Measurements from ENCODE around the gene UBASH3B. TPM values are rescaled to one million over a fixed set of nuclear protein-coding genes. Genes with fewer than 3 reads are reported as not detected.

UBASH3B gene
- total RNA-seq, 1 donor from 2014 or later = 2.6 TPM

GRCh38 chr11:122671400-122671891 is 15.9 kb downstream of the UBASH3B start:
- DNase-seq = peak; percentile 19
- no peak for TF ChIP-seq CTCF (IDR thresholded peaks at IDR 0.05; ENCODE audit: borderline replicate concordance)
- H3K4me3 ChIP-seq = no peak overlapping the region
- peak overlapping the region; percentile 20 for H3K27ac ChIP-seq (replicated peaks)
- peaks cover 15% of the 10 kb centered on the region for H3K9me3 ChIP-seq (replicated peaks)
- intact Hi-C loops (cut with micrococcal nuclease) = no loop called here
- peaks cover 16% of the 10 kb centered on the region for H3K4me1 ChIP-seq
- H3K36me3 ChIP-seq = peaks cover 9% of the 10 kb centered on the region
- H3K27me3 ChIP-seq (ENCODE audit: low read depth) = peaks cover 3% of the 10 kb centered on the region

GRCh38 chr11:122672892-122673291 is 17.4 kb downstream of the UBASH3B start:
- no peak for DNase-seq
- Histone ChIP-seq H3K27ac (replicated peaks) (no peak overlapping the region), H3K36me3 (peaks cover 9% of the 10 kb centered on the region), H3K4me3 (no peak overlapping the region), H3K27me3 (ENCODE audit: low read depth) (peaks cover 8% of the 10 kb centered on the region), H3K9me3 (replicated peaks) (peaks cover 15% of the 10 kb centered on the region), H3K4me1 (peaks cover 16% of the 10 kb centered on the region)
- TF ChIP-seq CTCF (IDR thresholded peaks at IDR 0.05; ENCODE audit: borderline replicate concordance) = no peak
- intact Hi-C loops (cut with micrococcal nuclease) = no loop called here

DNA sequence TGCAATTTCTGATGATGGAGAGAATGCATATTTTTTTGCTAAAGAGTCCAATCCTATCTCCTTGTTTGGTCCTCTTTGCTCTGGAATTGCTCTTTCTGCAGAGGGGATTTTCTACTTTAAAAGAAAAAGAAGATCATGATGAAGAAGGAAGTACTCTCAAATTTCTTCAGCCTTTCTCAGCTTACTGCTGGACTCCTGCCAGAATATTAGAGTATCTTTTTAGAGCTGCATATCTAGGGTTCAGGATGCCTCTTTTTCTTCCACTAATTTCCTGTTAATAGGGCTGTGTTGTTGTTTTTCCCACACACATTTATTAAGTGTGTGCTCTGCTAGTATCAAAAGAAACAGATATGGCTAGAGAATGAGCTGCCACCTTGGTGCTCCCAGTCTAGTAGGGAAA is 18.2 kb downstream of the UBASH3B start:
- H3K27me3 ChIP-seq (ENCODE audit: low read depth) = peaks cover 9% of the 10 kb centered on the region
- DNase-seq = no peak
- no peak overlapping the region for H3K4me3 ChIP-seq
- peak overlapping the region; percentile 23 for H3K27ac ChIP-seq (replicated peaks)
- peaks cover 8% of the 10 kb centered on the region for H3K36me3 ChIP-seq
- H3K4me1 ChIP-seq = peaks cover 16% of the 10 kb centered on the region
- no peak for TF ChIP-seq CTCF (IDR thresholded peaks at IDR 0.05; ENCODE audit: borderline replicate concordance)
- intact Hi-C loops (cut with micrococcal nuclease) = no loop called here
- peaks cover 11% of the 10 kb centered on the region for H3K9me3 ChIP-seq (replicated peaks)

- no peak overlapping the region for H3K27ac ChIP-seq (replicated peaks)
- no peak for DNase-seq
- H3K4me1 ChIP-seq = peaks cover 13% of the 10 kb centered on the region
- no peaks in the 10 kb centered on the region for H3K36me3 ChIP-seq
- intact Hi-C loops (cut with micrococcal nuclease) = no loop called here
- TF ChIP-seq CTCF (IDR thresholded peaks at IDR 0.05; ENCODE audit: borderline replicate concordance) = no peak
- peaks cover 12% of the 10 kb centered on the region for H3K27me3 ChIP-seq (ENCODE audit: low read depth)
- no peaks in the 10 kb centered on the region for H3K9me3 ChIP-seq (replicated peaks)
- H3K4me3 ChIP-seq = no peak overlapping the region
Measured at GRCh38 chr11:122676638-122677037, 21.1 kb downstream of the UBASH3B start.

DNA sequence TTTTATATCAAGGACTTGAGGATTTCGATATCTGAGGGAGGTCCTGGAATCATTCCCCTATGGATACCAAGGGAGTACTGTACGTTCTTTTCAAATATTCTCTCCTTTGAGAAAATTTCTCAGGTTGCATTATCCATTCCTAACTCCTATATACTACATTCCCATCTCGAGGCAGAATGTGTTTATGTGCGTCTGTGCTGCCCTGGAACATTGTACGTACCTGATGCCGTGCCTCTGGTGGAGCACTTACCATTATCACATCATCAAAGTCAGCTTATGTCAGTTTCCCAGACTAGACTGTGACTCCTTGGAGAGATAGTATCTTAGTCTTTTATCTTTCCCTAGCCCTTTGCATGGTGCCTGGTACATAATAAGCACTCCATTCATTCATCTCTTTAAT is 21.7 kb downstream of the UBASH3B start:
- DNase-seq = no peak
- Histone ChIP-seq H3K4me3 (no peak overlapping the region), H3K36me3 (no peaks in the 10 kb centered on the region), H3K27me3 (ENCODE audit: low read depth) (peaks cover 12% of the 10 kb centered on the region), H3K27ac (replicated peaks) (no peak overlapping the region), H3K9me3 (replicated peaks) (no peaks in the 10 kb centered on the region), H3K4me1 (peaks cover 7% of the 10 kb centered on the region)
- intact Hi-C loops (cut with micrococcal nuclease) = no loop called here
- TF ChIP-seq CTCF (IDR thresholded peaks at IDR 0.05; ENCODE audit: borderline replicate concordance) = no peak

All from left ventricle myocardium inferior (tissue), 1 donor.